Activated naive CD4-positive, alpha-beta T cell treated with anti-CD3 and anti-CD28 coated beads, Interleukin-2, amount 50 U/mL, for 16 hours (primary cell): ENCODE data around the gene LRRC71.

Source experiments
- DNase-seq: peaks from one replicate; pipeline ENCODE4 v3.0.0-alpha.2; 2020

LRRC71 gene

GRCh38 chr1:156920233-156921052 lies at the start of gene LRRC71:
LRRC71 (plus strand) TSS chr1:156920632; CDS start chr1:156920804, 172 bp downstream.
- DNase-seq: peak; percentile 68

- no peak for DNase-seq
Measured at GRCh38 chr1:156873659-156874058, 46.8 kb upstream of the LRRC71 start.

GRCh38 chr1:156874142-156874541 lies 46.3 kb upstream of the LRRC71 start:
- DNase-seq: no peak

- no peak for DNase-seq
Measured at GRCh38 chr1:156874572-156875340, 45.7 kb upstream of the LRRC71 start.

GRCh38 chr1:156875341-156875615 lies 45.2 kb upstream of the LRRC71 start:
- DNase-seq: no peak

- DNase-seq: no peak
Measured at GRCh38 chr1:156876281-156876680, 44.2 kb upstream of the LRRC71 start.

GRCh38 chr1:156877433-156878170 lies 42.8 kb upstream of the LRRC71 start:
- DNase-seq: no peak

GRCh38 chr1:156879876-156880275 lies 40.6 kb upstream of the LRRC71 start:
- no peak for DNase-seq

- no peak for DNase-seq
Measured at GRCh38 chr1:156880473-156880872, 40.0 kb upstream of the LRRC71 start.

- no peak for DNase-seq
Measured at GRCh38 chr1:156881101-156881500, 39.3 kb upstream of the LRRC71 start.

- no peak for DNase-seq
Measured at GRCh38 chr1:156881663-156882062, 38.8 kb upstream of the LRRC71 start.

GRCh38 chr1:156882543-156882942 lies 37.9 kb upstream of the LRRC71 start:
- no peak for DNase-seq

- DNase-seq: no peak
Measured at GRCh38 chr1:156883919-156884318, 36.5 kb upstream of the LRRC71 start.

GRCh38 chr1:156884560-156885184 lies 35.8 kb upstream of the LRRC71 start:
- DNase-seq: no peak

- DNase-seq: no peak
Measured at GRCh38 chr1:156885314-156885713, 35.1 kb upstream of the LRRC71 start.

- no peak for DNase-seq
Measured at GRCh38 chr1:156885880-156886355, 34.5 kb upstream of the LRRC71 start.

- no peak for DNase-seq
Measured at GRCh38 chr1:156886583-156887281, 33.7 kb upstream of the LRRC71 start.

- DNase-seq: no peak
Measured at GRCh38 chr1:156887317-156887716, 33.1 kb upstream of the LRRC71 start.

- DNase-seq: no peak
Measured at GRCh38 chr1:156887734-156888133, 32.7 kb upstream of the LRRC71 start.

- DNase-seq: peak; percentile 44
Measured at GRCh38 chr1:156889802-156890580, 30.4 kb upstream of the LRRC71 start.
